Measurements from ENCODE around the gene THRAP3. TPM values are rescaled to one million over a fixed set of nuclear protein-coding genes. Genes with fewer than 3 reads are reported as not detected.

THRAP3 gene
- total and polyA plus RNA-seq, 2 experiments from 2014 or later, result 127 to 161 TPM

- 0 out of 2 replicates have a peak overlapping the region, but pooled peaks have one; percentile 6 for H3K27ac Mint-ChIP-seq
These were observed 14.2 kb downstream of the THRAP3 start for GRCh38 chr1:36238433-36238832.

DNA sequence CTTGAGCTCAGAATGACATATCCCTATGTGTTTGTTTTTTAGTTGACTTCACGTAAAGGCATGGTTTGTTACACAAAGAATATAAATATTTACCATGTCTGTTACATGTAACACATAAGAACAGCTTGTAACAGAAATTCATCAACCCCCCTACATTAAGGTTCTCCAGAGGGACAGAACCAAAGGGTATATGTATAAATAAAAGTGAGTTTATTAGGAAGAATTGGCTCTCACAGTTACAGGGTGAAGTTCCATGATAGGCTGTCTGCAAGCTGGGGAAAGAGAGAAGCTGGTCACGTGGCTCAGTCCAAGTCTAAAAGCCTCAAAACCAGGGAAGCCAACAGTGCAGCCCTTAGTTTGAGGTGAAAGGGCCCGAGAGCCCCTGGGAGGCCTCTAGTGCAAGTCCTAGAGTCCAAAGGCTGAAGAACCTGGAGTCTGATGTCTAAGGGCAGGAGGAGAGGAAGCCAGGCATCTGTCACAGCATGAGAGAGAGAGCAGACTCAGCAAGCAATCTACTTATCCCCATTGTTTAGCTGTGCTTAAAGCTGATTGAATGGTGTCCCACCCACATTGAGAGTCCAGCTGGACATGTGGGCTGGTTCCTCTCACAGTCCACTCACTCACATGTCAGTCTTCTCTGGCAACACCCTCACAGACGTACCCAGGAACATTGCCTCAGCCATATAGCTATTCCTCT is 15.8 kb downstream of the THRAP3 start:
- Histone ChIP-seq H3K9me2 (ENCODE audit: insufficient read depth) (no peaks in the 10 kb centered on the region), H3K27me3 (ENCODE audit: insufficient read depth) (no peaks in the 10 kb centered on the region), H3K36me3 (ENCODE audit: insufficient read depth) (no peaks in the 10 kb centered on the region), H3F3A (replicated peaks; ENCODE audit: low read depth) (no peaks in the 10 kb centered on the region), H3K27ac (ENCODE audit: low read depth) (no peak overlapping the region), H3K4me2 (no peak overlapping the region), H4K20me1 (replicated peaks; ENCODE audit: insufficient read depth) (peaks cover 83% of the 10 kb centered on the region), H3K79me2 (replicated peaks; ENCODE audit: insufficient read depth) (peaks cover 97% of the 10 kb centered on the region), H3K4me3 (no peak overlapping the region), H2AFZ (no peak overlapping the region), H3K4me1 (ENCODE audit: insufficient read depth) (peaks cover 6% of the 10 kb centered on the region; the same call in 1 of the 2 replicates)
- ATAC-seq (peak; percentile 52), DNase-seq (ENCODE audit: low spot score) (no peak)
- no peaks in the 10 kb centered on the region for H3K9me3 Mint-ChIP-seq
- H3K4me3 Mint-ChIP-seq, result no peak overlapping the region
- H3K27me3 Mint-ChIP-seq (ENCODE audit: insufficient read depth, low read depth, poor library complexity), result peaks cover 9% of the 10 kb centered on the region
- H3K4me1 Mint-ChIP-seq, result peaks cover 6% of the 10 kb centered on the region; the same call in 1 of the 3 replicates
- peaks cover 48% of the 10 kb centered on the region for H3K36me3 Mint-ChIP-seq (ENCODE audit: low read depth)
- H3K27ac Mint-ChIP-seq, result peak overlapping the region; percentile 83; the same call in 1 of the 2 replicates
- no peak for TF ChIP-seq ZNF114 (CRISPR knock-in tag; IDR thresholded peaks at IDR 0.05)
- no peak for TF ChIP-seq EZH2 (IDR thresholded peaks at IDR 0.05; ENCODE audit: low read depth, unreplicated experiment)
- TF ChIP-seq CTCF (conservative IDR thresholded peaks at IDR 0.05; ENCODE audit: low read depth in 2 of 2), result no peak
- TF ChIP-seq, protein P1, sequence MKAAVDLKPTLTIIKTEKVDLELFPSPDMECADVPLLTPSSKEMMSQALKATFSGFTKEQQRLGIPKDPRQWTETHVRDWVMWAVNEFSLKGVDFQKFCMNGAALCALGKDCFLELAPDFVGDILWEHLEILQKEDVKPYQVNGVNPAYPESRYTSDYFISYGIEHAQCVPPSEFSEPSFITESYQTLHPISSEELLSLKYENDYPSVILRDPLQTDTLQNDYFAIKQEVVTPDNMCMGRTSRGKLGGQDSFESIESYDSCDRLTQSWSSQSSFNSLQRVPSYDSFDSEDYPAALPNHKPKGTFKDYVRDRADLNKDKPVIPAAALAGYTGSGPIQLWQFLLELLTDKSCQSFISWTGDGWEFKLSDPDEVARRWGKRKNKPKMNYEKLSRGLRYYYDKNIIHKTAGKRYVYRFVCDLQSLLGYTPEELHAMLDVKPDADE (IDR thresholded peaks at IDR 0.05), result no peak
- no peak for TF ChIP-seq ZNF331 (CRISPR knock-in tag; IDR thresholded peaks at IDR 0.05; ENCODE audit: low read depth)

More at GRCh38 chr1:36238433-36238832, 14.2 kb downstream of the THRAP3 start:
- Mint-ChIP-seq H3K4me3 (no peak overlapping the region), H3K36me3 (ENCODE audit: low read depth) (peaks cover 39% of the 10 kb centered on the region), H3K27me3 (ENCODE audit: insufficient read depth, low read depth, poor library complexity) (peaks cover 9% of the 10 kb centered on the region), H3K9me3 (no peaks in the 10 kb centered on the region), H3K4me1 (peaks cover 6% of the 10 kb centered on the region; the same call in 1 of the 3 replicates)
- DNase-seq (ENCODE audit: low spot score) (no peak), ATAC-seq (no peak)
- Histone ChIP-seq H3K27ac (ENCODE audit: low read depth) (peak overlapping the region; percentile 57; the same call in 1 of the 2 replicates), H3K79me2 (replicated peaks; ENCODE audit: insufficient read depth) (peaks cover 100% of the 10 kb centered on the region), H3K27me3 (ENCODE audit: insufficient read depth) (no peaks in the 10 kb centered on the region), H3K9me2 (ENCODE audit: insufficient read depth) (no peaks in the 10 kb centered on the region), H3F3A (replicated peaks; ENCODE audit: low read depth) (no peaks in the 10 kb centered on the region), H3K36me3 (ENCODE audit: insufficient read depth) (no peaks in the 10 kb centered on the region), H3K4me1 (ENCODE audit: insufficient read depth) (peaks cover 6% of the 10 kb centered on the region; the same call in 1 of the 2 replicates), H2AFZ (no peak overlapping the region), H4K20me1 (replicated peaks; ENCODE audit: insufficient read depth) (peaks cover 86% of the 10 kb centered on the region), H3K4me3 (no peak overlapping the region), H3K4me2 (no peak overlapping the region)
- TF ChIP-seq POLR2AphosphoS5 (IDR thresholded peaks at IDR 0.05; ENCODE audit: low read depth) (no peak), CTCF (conservative IDR thresholded peaks at IDR 0.05; ENCODE audit: low read depth in 2 of 2) (no peak), NANOG (IDR thresholded peaks at IDR 0.05; ENCODE audit: borderline replicate concordance) (no peak), CREB1 (CRISPR knock-in tag; IDR thresholded peaks at IDR 0.05; ENCODE audit: low read depth) (no peak)
